HCT116 (cell line): ENCODE results near the gene LDLRAD4.

Source experiments
- CTCF ChIP-seq, 3 experiments: fragments of 200-600 bp in 1 of 3; sonication (generic) in 1 of 3; IDR thresholded peaks in 2 of 3; conservative IDR thresholded peaks in 1 of 3; 2 replicates each; pipeline ENCODE4 v1.5.1; 2012 to 2017; ENCODE audit warnings: low read depth in 2 of 3, low read length in 2 of 3, antibody characterized with exemption in 1 of 3, borderline replicate concordance in 1 of 3, control low read depth in 1 of 3, mild to moderate bottlenecking in 1 of 3, mixed read lengths in 1 of 3, mixed run types in 1 of 3, moderate library complexity in 1 of 3; ENCODE audit not compliant: insufficient read depth in 1 of 3
- EGR1 ChIP-seq: IDR thresholded peaks from 2 replicates; pipeline ENCODE4 v1.6.1; 2012; ENCODE audit warnings: low read depth
- EZH2 ChIP-seq: fragments of 200-600 bp; sonication (generic); IDR thresholded peaks from 2 replicates; pipeline ENCODE4 v1.6.1; 2017; ENCODE audit warnings: antibody characterized with exemption, mixed run types
- EZH2phosphoT487 ChIP-seq: fragments of 200-600 bp; IDR thresholded peaks from 2 replicates; pipeline ENCODE4 v1.6.1; 2018; ENCODE audit warnings: antibody characterized with exemption, borderline replicate concordance
- JUND ChIP-seq: IDR thresholded peaks from 2 replicates; pipeline ENCODE4 v1.6.1; 2012
- MAX ChIP-seq: IDR thresholded peaks from 2 replicates; pipeline ENCODE4 v1.6.1; 2012
- POLR2A ChIP-seq: IDR thresholded peaks from 2 replicates; pipeline ENCODE4 v1.7.0; 2011; ENCODE audit warnings: borderline replicate concordance; ENCODE audit not compliant: insufficient read depth, insufficient read length; ENCODE audit errors: extremely low read depth
- POLR2AphosphoS5 ChIP-seq: IDR thresholded peaks from 2 replicates; pipeline ENCODE4 v1.6.1; 2011; ENCODE audit warnings: mild to moderate bottlenecking, low read depth, low read length, moderate library complexity
- RAD21 ChIP-seq: IDR thresholded peaks from 2 replicates; pipeline ENCODE4 v1.6.1; 2012; ENCODE audit warnings: low read depth, mild to moderate bottlenecking
- TCF7L2 ChIP-seq: IDR thresholded peaks from 2 replicates; pipeline ENCODE4 v1.7.0; 2011; ENCODE audit warnings: borderline replicate concordance, inconsistent platforms; ENCODE audit not compliant: insufficient read depth, insufficient read length; ENCODE audit errors: extremely low read depth
- YY1 ChIP-seq: IDR thresholded peaks from 2 replicates; pipeline ENCODE4 v1.6.1; 2011; ENCODE audit warnings: low read length, low read depth, moderate library complexity, mild to moderate bottlenecking; ENCODE audit not compliant: insufficient replicate concordance; ENCODE audit errors: extremely low read depth
- ZNF274 ChIP-seq: fragments of 200-500 bp; sonication (Bioruptor generic); IDR thresholded peaks from 2 replicates; pipeline ENCODE4 v1.6.1; 2014; ENCODE audit warnings: mild to moderate bottlenecking, low read depth, low read length, inconsistent platforms
- TF ChIP-seq, protein P1 (sequence below): IDR thresholded peaks from 2 replicates; pipeline ENCODE4 v1.6.1; 2012; ENCODE audit warnings: low read depth

DNA sequence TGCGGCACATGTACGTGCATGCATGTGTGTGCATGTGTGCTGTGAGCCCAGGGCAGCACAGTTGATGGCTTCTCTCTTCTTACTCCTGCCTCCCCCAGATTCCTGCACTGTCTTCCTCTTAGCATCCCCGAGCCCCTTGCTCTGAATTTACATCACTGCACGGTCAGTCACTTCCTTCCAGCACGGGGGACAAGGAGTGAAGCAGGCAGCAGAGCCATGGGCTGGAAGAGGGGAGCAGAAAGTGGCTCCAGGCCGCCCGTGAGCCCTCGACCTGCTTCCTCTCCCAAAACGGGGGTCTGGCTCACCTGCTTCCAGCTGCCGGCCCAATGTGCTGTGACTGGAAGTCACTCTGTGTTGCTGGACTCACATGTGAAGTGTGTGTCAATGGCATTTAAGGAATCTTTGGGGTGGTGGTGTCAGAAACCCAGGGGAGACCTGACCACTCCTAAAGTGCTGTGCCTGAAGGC lies 401.7 kb downstream of the LDLRAD4 start:
- TF ChIP-seq CTCF (IDR thresholded peaks at IDR 0.05 in 2 of 3, conservative IDR thresholded peaks at IDR 0.05 in 1 of 3; ENCODE audit: borderline replicate concordance in 1 of 3, insufficient read depth in 1 of 3, low read depth in 2 of 3, low read length in 2 of 3): no peak
- TF ChIP-seq EZH2: no peak
- TF ChIP-seq JUND: no peak
- TF ChIP-seq POLR2A: no peak
- no peak for TF ChIP-seq EZH2phosphoT487
- no peak for TF ChIP-seq ZNF274
- TF ChIP-seq POLR2AphosphoS5: no peak
- TF ChIP-seq TCF7L2: no peak
- TF ChIP-seq, protein P1, sequence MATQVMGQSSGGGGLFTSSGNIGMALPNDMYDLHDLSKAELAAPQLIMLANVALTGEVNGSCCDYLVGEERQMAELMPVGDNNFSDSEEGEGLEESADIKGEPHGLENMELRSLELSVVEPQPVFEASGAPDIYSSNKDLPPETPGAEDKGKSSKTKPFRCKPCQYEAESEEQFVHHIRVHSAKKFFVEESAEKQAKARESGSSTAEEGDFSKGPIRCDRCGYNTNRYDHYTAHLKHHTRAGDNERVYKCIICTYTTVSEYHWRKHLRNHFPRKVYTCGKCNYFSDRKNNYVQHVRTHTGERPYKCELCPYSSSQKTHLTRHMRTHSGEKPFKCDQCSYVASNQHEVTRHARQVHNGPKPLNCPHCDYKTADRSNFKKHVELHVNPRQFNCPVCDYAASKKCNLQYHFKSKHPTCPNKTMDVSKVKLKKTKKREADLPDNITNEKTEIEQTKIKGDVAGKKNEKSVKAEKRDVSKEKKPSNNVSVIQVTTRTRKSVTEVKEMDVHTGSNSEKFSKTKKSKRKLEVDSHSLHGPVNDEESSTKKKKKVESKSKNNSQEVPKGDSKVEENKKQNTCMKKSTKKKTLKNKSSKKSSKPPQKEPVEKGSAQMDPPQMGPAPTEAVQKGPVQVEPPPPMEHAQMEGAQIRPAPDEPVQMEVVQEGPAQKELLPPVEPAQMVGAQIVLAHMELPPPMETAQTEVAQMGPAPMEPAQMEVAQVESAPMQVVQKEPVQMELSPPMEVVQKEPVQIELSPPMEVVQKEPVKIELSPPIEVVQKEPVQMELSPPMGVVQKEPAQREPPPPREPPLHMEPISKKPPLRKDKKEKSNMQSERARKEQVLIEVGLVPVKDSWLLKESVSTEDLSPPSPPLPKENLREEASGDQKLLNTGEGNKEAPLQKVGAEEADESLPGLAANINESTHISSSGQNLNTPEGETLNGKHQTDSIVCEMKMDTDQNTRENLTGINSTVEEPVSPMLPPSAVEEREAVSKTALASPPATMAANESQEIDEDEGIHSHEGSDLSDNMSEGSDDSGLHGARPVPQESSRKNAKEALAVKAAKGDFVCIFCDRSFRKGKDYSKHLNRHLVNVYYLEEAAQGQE: no peak
- no peak for TF ChIP-seq MAX
- no peak for TF ChIP-seq EGR1
- TF ChIP-seq YY1: no peak
- TF ChIP-seq RAD21: no peak
